Astrocyte (in vitro differentiated cells and primary cell): ENCODE data around the gene FKBP11.

Experiments used
- EZH2 ChIP-seq: IDR thresholded peaks from 2 replicates; pipeline ENCODE4 v1.6.1; 2012; ENCODE audit warnings: mild to moderate bottlenecking, low read length, inconsistent platforms; ENCODE audit not compliant: insufficient read depth
- TF ChIP-seq, protein P1 (sequence below): IDR thresholded peaks from 2 replicates; pipeline ENCODE4 v1.5.1; 2011; ENCODE audit warnings: low read depth, mild to moderate bottlenecking, inconsistent platforms, low read length, moderate library complexity; ENCODE audit not compliant: insufficient read depth

- TF ChIP-seq, protein P1, sequence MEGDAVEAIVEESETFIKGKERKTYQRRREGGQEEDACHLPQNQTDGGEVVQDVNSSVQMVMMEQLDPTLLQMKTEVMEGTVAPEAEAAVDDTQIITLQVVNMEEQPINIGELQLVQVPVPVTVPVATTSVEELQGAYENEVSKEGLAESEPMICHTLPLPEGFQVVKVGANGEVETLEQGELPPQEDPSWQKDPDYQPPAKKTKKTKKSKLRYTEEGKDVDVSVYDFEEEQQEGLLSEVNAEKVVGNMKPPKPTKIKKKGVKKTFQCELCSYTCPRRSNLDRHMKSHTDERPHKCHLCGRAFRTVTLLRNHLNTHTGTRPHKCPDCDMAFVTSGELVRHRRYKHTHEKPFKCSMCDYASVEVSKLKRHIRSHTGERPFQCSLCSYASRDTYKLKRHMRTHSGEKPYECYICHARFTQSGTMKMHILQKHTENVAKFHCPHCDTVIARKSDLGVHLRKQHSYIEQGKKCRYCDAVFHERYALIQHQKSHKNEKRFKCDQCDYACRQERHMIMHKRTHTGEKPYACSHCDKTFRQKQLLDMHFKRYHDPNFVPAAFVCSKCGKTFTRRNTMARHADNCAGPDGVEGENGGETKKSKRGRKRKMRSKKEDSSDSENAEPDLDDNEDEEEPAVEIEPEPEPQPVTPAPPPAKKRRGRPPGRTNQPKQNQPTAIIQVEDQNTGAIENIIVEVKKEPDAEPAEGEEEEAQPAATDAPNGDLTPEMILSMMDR = no peak
- no peak for TF ChIP-seq EZH2
Observed at GRCh38 chr12:48927261-48927660, 2.0 kb upstream of the FKBP11 start.
